IMR-90 (cell line): ENCODE data around the gene MIB1. TPM values are rescaled to one million over a fixed set of nuclear protein-coding genes. Genes with fewer than 3 reads are reported as not detected.

Experiments
- ATAC-seq: fragments of 200-7000 bp; cut with Tn5 transposase; 2 replicates; pipeline ENCODE4 v1.9.1; 2020; ENCODE audit warnings: low read depth, mild to moderate bottlenecking, moderate library complexity
- BruUV-seq: library from RNA; stranded (reverse); fragments of 400-500 nt; replicated peaks from 2 replicates; lab custom pipeline; 2021; lab: Mats Ljungman, UMichigan
- CTCF ChIA-PET: fragments of 300-600 bp; formaldehyde crosslinking; extraction: SDS; loops from one replicate; lab custom pipeline; 2021; ENCODE audit warnings: antibody characterized with exemption; lab: Yijun Ruan, JAX
- POLR2A ChIA-PET: fragments of 300-600 bp; sonication (Branson Sonifier 250); formaldehyde crosslinking; loops from one replicate; lab custom pipeline; 2022; ENCODE audit warnings: antibody characterized with exemption; ENCODE audit not compliant: unreplicated experiment; lab: Charles Lee
- DNase-seq: peaks from one replicate; pipeline ENCODE4 v3.0.0; 2013
- H2AFZ ChIP-seq: replicated peaks from 2 replicates; pipeline ENCODE3; 2013; ENCODE audit warnings: low read length, mild to moderate bottlenecking; ENCODE audit not compliant: poor library complexity
- H2AK5ac ChIP-seq: 2 replicates; pipeline ENCODE4 v1.6.1; 2013; ENCODE audit warnings: low read depth, low read length, inconsistent platforms
- H2AK9ac ChIP-seq: replicated peaks from 2 replicates; pipeline ENCODE3; 2013; ENCODE audit warnings: mild to moderate bottlenecking, low read depth, low read length, moderate library complexity; ENCODE audit not compliant: poor library complexity
- H2BK120ac ChIP-seq: 2 replicates; pipeline ENCODE4 v1.6.1; 2013; ENCODE audit warnings: low read depth, low read length, inconsistent platforms
- H2BK15ac ChIP-seq: 3 replicates; pipeline ENCODE4 v1.6.1; 2013; ENCODE audit warnings: low read depth, low read length, inconsistent platforms
- H2BK20ac ChIP-seq: 2 replicates; pipeline ENCODE4 v1.6.1; 2013; ENCODE audit warnings: low read depth, mild to moderate bottlenecking, inconsistent platforms, low read length, moderate library complexity
- H2BK5ac ChIP-seq: 2 replicates; pipeline ENCODE4 v1.6.1; 2013; ENCODE audit warnings: mild to moderate bottlenecking, low read depth, low read length, inconsistent platforms; ENCODE audit not compliant: poor library complexity, severe bottlenecking
- H3K14ac ChIP-seq: replicated peaks from 2 replicates; pipeline ENCODE4 v1.6.1; 2013; ENCODE audit warnings: low read depth, low read length, inconsistent platforms
- H3K18ac ChIP-seq: 2 replicates; pipeline ENCODE4 v1.6.1; 2013; ENCODE audit warnings: low read depth, low read length, control low read depth
- H3K23ac ChIP-seq: 2 replicates; pipeline ENCODE4 v1.6.1; 2013; ENCODE audit warnings: low read depth, low read length, inconsistent platforms
- H3K27ac ChIP-seq: 2 replicates; pipeline ENCODE4 v1.5.1; 2013; ENCODE audit warnings: mild to moderate bottlenecking, control low read depth, low read length; ENCODE audit not compliant: insufficient read depth
- H3K27me3 ChIP-seq: 2 replicates; pipeline ENCODE4 v1.6.1; 2013; ENCODE audit warnings: low read length; ENCODE audit not compliant: control insufficient read depth, insufficient read depth
- H3K36me3 ChIP-seq: 2 replicates; pipeline ENCODE4 v1.6.1; 2013; ENCODE audit warnings: low read length, mixed read lengths; ENCODE audit not compliant: control insufficient read depth, insufficient read depth
- H3K4ac ChIP-seq: 2 replicates; pipeline ENCODE4 v1.6.1; 2013; ENCODE audit warnings: low read depth, low read length, inconsistent platforms
- H3K4me1 ChIP-seq: 2 replicates; pipeline ENCODE4 v1.6.1; 2013; ENCODE audit warnings: low read length, mixed read lengths; ENCODE audit not compliant: control insufficient read depth, insufficient read depth
- H3K4me2 ChIP-seq: 2 replicates; pipeline ENCODE4 v1.6.1; 2013; ENCODE audit warnings: low read depth, mild to moderate bottlenecking, control low read depth, low read length, moderate library complexity
- H3K4me3 ChIP-seq: 2 replicates; pipeline ENCODE4 v1.5.1; 2013; ENCODE audit warnings: low read depth, mild to moderate bottlenecking, control low read depth, low read length, moderate library complexity; ENCODE audit not compliant: insufficient read depth
- H3K56ac ChIP-seq: 2 replicates; pipeline ENCODE4 v1.6.1; 2013; ENCODE audit warnings: low read length, inconsistent platforms; ENCODE audit not compliant: insufficient read depth; ENCODE audit errors: extremely low read depth
- H3K79me1 ChIP-seq, 2 experiments: 2 replicates each; pipeline ENCODE4 v1.6.1; 2013; ENCODE audit warnings: low read length in 2 of 2, inconsistent platforms in 1 of 2, low read depth in 1 of 2
- H3K9ac ChIP-seq: 2 replicates; pipeline ENCODE4 v1.6.1; 2013; ENCODE audit warnings: low read depth, low read length, control low read depth
- H3K9me1 ChIP-seq: 2 replicates; pipeline ENCODE4 v1.6.1; 2013; ENCODE audit warnings: low read length, inconsistent platforms; ENCODE audit not compliant: insufficient read depth
- H3K9me3 ChIP-seq: 2 replicates; pipeline ENCODE4 v1.6.1; 2013; ENCODE audit warnings: low read length; ENCODE audit not compliant: control insufficient read depth, insufficient read depth
- H4K20me1 ChIP-seq: 2 replicates; pipeline ENCODE4 v1.6.1; 2013; ENCODE audit warnings: low read length, inconsistent platforms; ENCODE audit not compliant: insufficient read depth
- H4K5ac ChIP-seq: 2 replicates; pipeline ENCODE4 v1.6.1; 2013; ENCODE audit warnings: mild to moderate bottlenecking, low read depth, low read length, control low read depth
- H4K8ac ChIP-seq, 2 experiments: 2 replicates each; pipeline ENCODE4 v1.6.1; 2013; ENCODE audit warnings: low read depth in 2 of 2, low read length in 2 of 2, control low read depth in 1 of 2, inconsistent platforms in 1 of 2
- H4K91ac ChIP-seq: 2 replicates; pipeline ENCODE4 v1.6.1; 2013; ENCODE audit warnings: low read depth, low read length, inconsistent platforms; ENCODE audit not compliant: insufficient read depth
- BHLHE40 ChIP-seq: fragments of 150-350 bp; IDR thresholded peaks from 2 replicates; pipeline ENCODE4 v1.6.1; 2016; ENCODE audit warnings: mild to moderate bottlenecking, low read depth, low read length
- CEBPB ChIP-seq: IDR thresholded peaks from 2 replicates; pipeline ENCODE4 v1.6.1; 2012; ENCODE audit warnings: low read depth, low read length, improper control_type of control experiment
- CHD1 ChIP-seq: IDR thresholded peaks from 2 replicates; pipeline ENCODE4 v1.6.1; 2012; ENCODE audit warnings: low read depth, low read length, improper control_type of control experiment
- FOS ChIP-seq: fragments of 150-350 bp; IDR thresholded peaks from 2 replicates; pipeline ENCODE4 v1.6.1; 2016; ENCODE audit warnings: low read depth, low read length
- MAZ ChIP-seq: IDR thresholded peaks from 2 replicates; pipeline ENCODE4 v1.6.1; 2012; ENCODE audit warnings: low read depth, mild to moderate bottlenecking, low read length, improper control_type of control experiment, moderate library complexity, borderline replicate concordance
- MXI1 ChIP-seq: IDR thresholded peaks from 2 replicates; pipeline ENCODE4 v1.6.1; 2012; ENCODE audit warnings: low read depth, mild to moderate bottlenecking, low read length, moderate library complexity, borderline replicate concordance
- POLR2A ChIP-seq: IDR thresholded peaks from 2 replicates; pipeline ENCODE4 v1.6.1; 2012; ENCODE audit warnings: mild to moderate bottlenecking, low read depth, low read length
- RCOR1 ChIP-seq: IDR thresholded peaks from 2 replicates; pipeline ENCODE4 v1.6.1; 2012; ENCODE audit warnings: mild to moderate bottlenecking, low read length, improper control_type of control experiment; ENCODE audit not compliant: insufficient replicate concordance
- WGBS, 2 experiments: methylation state at CpG; one replicate each; pipeline versions ENCODE4 v1.1.5 to v1.1.7; 2013; ENCODE audit warnings: missing lambda C conversion rate in 2 of 2; ENCODE audit not compliant: insufficient read length in 1 of 2; ENCODE audit errors: extremely low coverage in 2 of 2; 5-methylcytosine and 5-hydroxymethylcytosine counted together
- dilution Hi-C: fragments of 300-500 bp; cut with HindIII; formaldehyde crosslinking; loops from one replicate; pipeline ENCODE4 v1.14.3; 2018; ENCODE audit warnings: low sequenced_read_pairs; ENCODE audit not compliant: unreplicated experiment
- in situ Hi-C: fragments of 300-500 bp; cut with MboI; formaldehyde crosslinking; loops from 3 replicates; pipeline ENCODE4 v1.14.3; 2019; ENCODE audit warnings: low sequenced_read_pairs, inconsistent platforms, mixed read lengths
- intact Hi-C: fragments of 100-400 bp; cut with micrococcal nuclease; formaldehyde crosslinking; loops from 2 replicates; pipeline ENCODE4 v1.10.0; 2022
- polyA plus RNA-seq, 3 experiments: library from polyadenylated mRNA; depleted of rRNA; stranded (reverse); fragments of >200 nt; gene quantifications; 2 replicates each; pipeline ENCODE4 v1.2.3, GENCODE V29; 2012; ENCODE audit warnings: low replicate concordance in 1 of 3
- total RNA-seq: library from RNA; depleted of rRNA; stranded (reverse); fragments of >200 nt; gene quantifications from 2 replicates; pipeline ENCODE4 v1.2.3, GENCODE V29; 2012
- TF ChIP-seq, protein P1 (sequence below): fragments of 150-350 bp; IDR thresholded peaks from 2 replicates; pipeline ENCODE4 v1.6.1; 2016; ENCODE audit warnings: low read depth, mild to moderate bottlenecking, low read length, moderate library complexity, borderline replicate concordance
- TF ChIP-seq, protein P2 (sequence below): conservative IDR thresholded peaks from 2 replicates; pipeline ENCODE4 v1.5.1; 2012; ENCODE audit warnings: mild to moderate bottlenecking, low read depth, low read length, improper control_type of control experiment

The MIB1 gene
- total and polyA plus RNA-seq, 2 of the 4 experiments (the other 2 are of a cell fraction), result 5.9 to 80.1 TPM

GRCh38 chr18:21914739-21915319 lies 174.2 kb downstream of the MIB1 start (continued):
- TF ChIP-seq, protein P1, sequence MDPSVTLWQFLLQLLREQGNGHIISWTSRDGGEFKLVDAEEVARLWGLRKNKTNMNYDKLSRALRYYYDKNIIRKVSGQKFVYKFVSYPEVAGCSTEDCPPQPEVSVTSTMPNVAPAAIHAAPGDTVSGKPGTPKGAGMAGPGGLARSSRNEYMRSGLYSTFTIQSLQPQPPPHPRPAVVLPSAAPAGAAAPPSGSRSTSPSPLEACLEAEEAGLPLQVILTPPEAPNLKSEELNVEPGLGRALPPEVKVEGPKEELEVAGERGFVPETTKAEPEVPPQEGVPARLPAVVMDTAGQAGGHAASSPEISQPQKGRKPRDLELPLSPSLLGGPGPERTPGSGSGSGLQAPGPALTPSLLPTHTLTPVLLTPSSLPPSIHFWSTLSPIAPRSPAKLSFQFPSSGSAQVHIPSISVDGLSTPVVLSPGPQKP, result no peak
- no peak for TF ChIP-seq BHLHE40
- no peak for TF ChIP-seq MXI1
- no peak for TF ChIP-seq POLR2A

GRCh38 chr18:21915546-21915945 lies 175.0 kb downstream of the MIB1 start:
- Histone ChIP-seq H3K79me1 (no peaks in the 10 kb centered on the region), H2AK5ac (no peak overlapping the region), H3K4me3 (no peak overlapping the region), H3K9me1 (no peaks in the 10 kb centered on the region), H4K20me1 (no peaks in the 10 kb centered on the region), H3K9ac (no peak overlapping the region), H3K4ac (no peak overlapping the region), H4K5ac (no peak overlapping the region), H3K56ac (no peak overlapping the region), H2BK120ac (no peak overlapping the region), H3K9me3 (no peaks in the 10 kb centered on the region; the same call in 1 of the 2 replicates), H3K36me3 (no peaks in the 10 kb centered on the region), H3K18ac (no peak overlapping the region), H3K23ac (no peak overlapping the region), H3K27ac (no peak overlapping the region), H4K91ac (no peak overlapping the region), H3K27me3 (peaks cover 16% of the 10 kb centered on the region), H2BK5ac (no peak overlapping the region), H2AK9ac (no peak overlapping the region), H4K8ac (no peak overlapping the region), H2BK20ac (no peak overlapping the region), H3K4me2 (no peak overlapping the region), H2BK15ac (no peak overlapping the region), H2AFZ (no peak overlapping the region), H3K4me1 (no peaks in the 10 kb centered on the region), H3K14ac (no peak overlapping the region)
- ATAC-seq (no peak), DNase-seq (no peak)
- CTCF ChIA-PET, result interaction anchor here (1.0 kb wide), 1 partner anchor 647 kb away, joined by 3 read pairs; no protein-coding TSS in a partner anchor
- no CpG with 5 or more reads among the region's 9 CpGs for WGBS, 2 experiments
- no peak for TF ChIP-seq POLR2A
- TF ChIP-seq CEBPB, result no peak
- TF ChIP-seq, protein P2, sequence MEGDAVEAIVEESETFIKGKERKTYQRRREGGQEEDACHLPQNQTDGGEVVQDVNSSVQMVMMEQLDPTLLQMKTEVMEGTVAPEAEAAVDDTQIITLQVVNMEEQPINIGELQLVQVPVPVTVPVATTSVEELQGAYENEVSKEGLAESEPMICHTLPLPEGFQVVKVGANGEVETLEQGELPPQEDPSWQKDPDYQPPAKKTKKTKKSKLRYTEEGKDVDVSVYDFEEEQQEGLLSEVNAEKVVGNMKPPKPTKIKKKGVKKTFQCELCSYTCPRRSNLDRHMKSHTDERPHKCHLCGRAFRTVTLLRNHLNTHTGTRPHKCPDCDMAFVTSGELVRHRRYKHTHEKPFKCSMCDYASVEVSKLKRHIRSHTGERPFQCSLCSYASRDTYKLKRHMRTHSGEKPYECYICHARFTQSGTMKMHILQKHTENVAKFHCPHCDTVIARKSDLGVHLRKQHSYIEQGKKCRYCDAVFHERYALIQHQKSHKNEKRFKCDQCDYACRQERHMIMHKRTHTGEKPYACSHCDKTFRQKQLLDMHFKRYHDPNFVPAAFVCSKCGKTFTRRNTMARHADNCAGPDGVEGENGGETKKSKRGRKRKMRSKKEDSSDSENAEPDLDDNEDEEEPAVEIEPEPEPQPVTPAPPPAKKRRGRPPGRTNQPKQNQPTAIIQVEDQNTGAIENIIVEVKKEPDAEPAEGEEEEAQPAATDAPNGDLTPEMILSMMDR, result no peak
- TF ChIP-seq FOS, result no peak
- TF ChIP-seq RCOR1, result no peak
- no peak for TF ChIP-seq MXI1
- no peak for TF ChIP-seq MAZ
- TF ChIP-seq CHD1, result no peak
- intact Hi-C loops, result loop anchor here (2.0 to 10.0 kb wide), 2 partner anchors 255 to 1069 kb away; no protein-coding TSS in a partner anchor
- POLR2A ChIA-PET, result no interaction called here
- BruUV-seq, result no TSS peak
- dilution Hi-C loops, result no loop called here
- in situ Hi-C loops, result loop anchor here (25.0 kb wide), 2 partner anchors 847 to 1072 kb away; no protein-coding TSS in a partner anchor
